ENCODE measurements around the gene SSX2IP.

DNA sequence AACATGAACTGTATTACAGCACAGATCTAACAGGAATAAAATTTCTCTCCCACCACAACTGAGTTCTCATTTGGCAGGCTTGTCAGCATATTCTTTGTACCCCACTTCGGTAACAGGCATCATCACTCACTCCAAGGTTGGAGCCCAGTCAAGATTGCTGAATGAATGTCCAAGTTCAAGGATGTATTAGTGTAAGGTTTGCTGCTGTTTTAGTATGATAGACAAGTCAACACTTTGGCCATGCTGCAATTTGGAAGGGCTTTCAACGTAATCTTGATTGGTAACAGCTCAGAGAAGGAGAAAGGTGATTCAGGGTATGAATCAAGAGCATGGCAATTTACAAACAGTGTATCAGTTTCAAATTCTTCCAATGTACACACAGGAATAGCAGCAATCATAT, 6.8 kb downstream of the SSX2IP start:
- no peak for TF ChIP-seq TCF12 (IDR thresholded peaks at IDR 0.05; ENCODE audit: low read depth)
- TF ChIP-seq FOXM1 (IDR thresholded peaks at IDR 0.05; ENCODE audit: borderline replicate concordance, low read depth), result no peak
- TF ChIP-seq CREB1 (IDR thresholded peaks at IDR 0.05; ENCODE audit: low read depth), result no peak
- no peak for TF ChIP-seq TAF1 (IDR thresholded peaks at IDR 0.05; ENCODE audit: low read depth)
- no peak for TF ChIP-seq EP300 (IDR thresholded peaks at IDR 0.05; ENCODE audit: borderline replicate concordance)
- TF ChIP-seq, protein P1, sequence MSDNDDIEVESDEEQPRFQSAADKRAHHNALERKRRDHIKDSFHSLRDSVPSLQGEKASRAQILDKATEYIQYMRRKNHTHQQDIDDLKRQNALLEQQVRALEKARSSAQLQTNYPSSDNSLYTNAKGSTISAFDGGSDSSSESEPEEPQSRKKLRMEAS (IDR thresholded peaks at IDR 0.05), result no peak
- TF ChIP-seq NFIC (IDR thresholded peaks at IDR 0.05), result no peak
- TF ChIP-seq EGR1 (IDR thresholded peaks at IDR 0.05), result no peak

Data from Ishikawa (cell line).